Trophoblast cell (in vitro differentiated cells and primary cell): ENCODE data around the gene ATP1B1.

Experiments used
- DNase-seq, 2 donors: peaks; one replicate each; pipeline ENCODE4 v3.0.0-alpha.2; 2016
- H2AFZ ChIP-seq: 2 replicates; pipeline ENCODE4 v1.6.1; 2013; ENCODE audit warnings: low read length, moderate library complexity, mild to moderate bottlenecking; ENCODE audit not compliant: insufficient read depth, poor library complexity
- H2AK5ac ChIP-seq: 2 replicates; pipeline ENCODE4 v1.6.1; 2013; ENCODE audit warnings: mild to moderate bottlenecking, low read length
- H2BK120ac ChIP-seq: 2 replicates; pipeline ENCODE4 v1.6.1; 2013; ENCODE audit warnings: low read length, mild to moderate bottlenecking, moderate library complexity; ENCODE audit not compliant: insufficient read depth, poor library complexity
- H2BK12ac ChIP-seq: 2 replicates; pipeline ENCODE4 v1.6.1; 2013; ENCODE audit warnings: mild to moderate bottlenecking, low read length, moderate library complexity
- H2BK5ac ChIP-seq: 2 replicates; pipeline ENCODE4 v1.6.1; 2013; ENCODE audit warnings: low read length, low read depth, moderate library complexity, mild to moderate bottlenecking; ENCODE audit not compliant: poor library complexity
- H3K14ac ChIP-seq: 2 replicates; pipeline ENCODE4 v1.6.1; 2013; ENCODE audit warnings: mild to moderate bottlenecking, low read length
- H3K18ac ChIP-seq: 2 replicates; pipeline ENCODE4 v1.6.1; 2013; ENCODE audit warnings: mild to moderate bottlenecking, low read length
- H3K23ac ChIP-seq: 2 replicates; pipeline ENCODE4 v1.6.1; 2013; ENCODE audit warnings: low read length
- H3K27ac ChIP-seq: 2 replicates; pipeline ENCODE4 v1.5.1; 2013; ENCODE audit warnings: low read depth, mild to moderate bottlenecking, inconsistent platforms, low read length, moderate library complexity
- H3K27me3 ChIP-seq: 2 replicates; pipeline ENCODE4 v1.6.1; 2013; ENCODE audit warnings: inconsistent platforms, mild to moderate bottlenecking, low read length, moderate library complexity; ENCODE audit not compliant: insufficient read depth
- H3K36me3 ChIP-seq, 2 experiments: 1 replicate in 1 of 2; 2 replicates in 1 of 2; pipeline ENCODE4 v1.6.1; 2013; ENCODE audit warnings: low read length in 2 of 2, mild to moderate bottlenecking in 2 of 2, moderate library complexity in 1 of 2; ENCODE audit not compliant: insufficient read depth in 2 of 2, control insufficient read depth in 1 of 2
- H3K4ac ChIP-seq: 2 replicates; pipeline ENCODE4 v1.6.1; 2013; ENCODE audit warnings: low read depth, mild to moderate bottlenecking, low read length, moderate library complexity
- H3K4me1 ChIP-seq, 2 experiments: 1 replicate in 1 of 2; 2 replicates in 1 of 2; pipeline ENCODE4 v1.6.1; 2013; ENCODE audit warnings: low read length in 2 of 2, mild to moderate bottlenecking in 2 of 2, moderate library complexity in 1 of 2; ENCODE audit not compliant: insufficient read depth in 2 of 2, control insufficient read depth in 1 of 2
- H3K4me2 ChIP-seq: 2 replicates; pipeline ENCODE4 v1.6.1; 2013; ENCODE audit warnings: inconsistent platforms, mild to moderate bottlenecking, low read length, moderate library complexity
- H3K4me3 ChIP-seq: 2 replicates; pipeline ENCODE4 v1.5.1; 2013; ENCODE audit warnings: mild to moderate bottlenecking, low read depth, low read length, inconsistent platforms
- H3K79me1 ChIP-seq: one replicate; pipeline ENCODE4 v1.6.1; 2013; ENCODE audit warnings: low read length
- H3K79me2 ChIP-seq: 2 replicates; pipeline ENCODE4 v1.6.1; 2013; ENCODE audit warnings: low read length, mild to moderate bottlenecking; ENCODE audit not compliant: control insufficient read depth, insufficient read depth, poor library complexity
- H3K9ac ChIP-seq: 2 replicates; pipeline ENCODE4 v1.6.1; 2013; ENCODE audit warnings: mild to moderate bottlenecking, low read length
- H3K9me3 ChIP-seq: 2 replicates; pipeline ENCODE4 v1.6.1; 2013; ENCODE audit warnings: low read depth, mild to moderate bottlenecking, control low read depth, inconsistent platforms, low read length; ENCODE audit not compliant: insufficient read depth
- H4K12ac ChIP-seq: 2 replicates; pipeline ENCODE4 v1.6.1; 2013; ENCODE audit warnings: low read depth, mild to moderate bottlenecking, low read length, moderate library complexity
- H4K8ac ChIP-seq: 2 replicates; pipeline ENCODE4 v1.6.1; 2013; ENCODE audit warnings: low read depth, mild to moderate bottlenecking, low read length, moderate library complexity
- H4K91ac ChIP-seq: one replicate; pipeline ENCODE4 v1.6.1; 2013; ENCODE audit warnings: low read depth, mild to moderate bottlenecking, low read length, moderate library complexity
- WGBS: extraction: QIAGEN DNeasy Blood & Tissue Kit; methylation state at CpG from one replicate; pipeline ENCODE4 v1.1.7; 2013; ENCODE audit warnings: missing lambda C conversion rate; ENCODE audit not compliant: insufficient read length, insufficient coverage; ENCODE audit errors: extremely low coverage; 5-methylcytosine and 5-hydroxymethylcytosine counted together

Gene ATP1B1

GRCh38 chr1:169090900-169091311, 15.6 kb upstream of the ATP1B1 start:
- Histone ChIP-seq H3K79me2 (no peaks in the 10 kb centered on the region), H3K4me1 (peaks cover 13 to 17% of the 10 kb centered on the region in 2 experiments), H3K36me3 (no peaks in the 10 kb centered on the region), H3K27ac (no peak overlapping the region), H2BK12ac (no peak overlapping the region), H2BK5ac (no peak overlapping the region), H4K12ac (no peak overlapping the region), H3K9me3 (no peaks in the 10 kb centered on the region), H3K9ac (no peak overlapping the region), H4K91ac (no peak overlapping the region), H2AK5ac (no peak overlapping the region), H2AFZ (no peak overlapping the region), H2BK120ac (peak overlapping the region; percentile 8), H3K4me2 (no peak overlapping the region), H3K4ac (no peak overlapping the region), H4K8ac (no peak overlapping the region), H3K27me3 (no peaks in the 10 kb centered on the region), H3K14ac (no peak overlapping the region), H3K18ac (no peak overlapping the region), H3K79me1 (peaks cover 2% of the 10 kb centered on the region), H3K23ac (no peak overlapping the region), H3K4me3 (no peak overlapping the region)
- DNase-seq: no peak
- WGBS: no CpG with 5 or more reads among the region's 4 CpGs

GRCh38 chr1:169091480-169091941, 15.0 kb upstream of the ATP1B1 start:
- Histone ChIP-seq H3K4ac (no peak overlapping the region), H3K14ac (no peak overlapping the region), H4K8ac (no peak overlapping the region), H3K18ac (no peak overlapping the region), H3K4me3 (no peak overlapping the region), H3K4me2 (no peak overlapping the region), H3K27me3 (no peaks in the 10 kb centered on the region), H2AK5ac (no peak overlapping the region), H4K91ac (no peak overlapping the region), H2BK12ac (no peak overlapping the region), H2BK5ac (no peak overlapping the region), H3K4me1 (peaks cover 9 to 14% of the 10 kb centered on the region in 2 experiments), H3K79me2 (no peaks in the 10 kb centered on the region), H3K79me1 (peaks cover 2% of the 10 kb centered on the region), H3K9me3 (no peaks in the 10 kb centered on the region), H3K36me3 (no peaks in the 10 kb centered on the region), H2AFZ (no peak overlapping the region), H3K27ac (no peak overlapping the region), H3K9ac (no peak overlapping the region), H2BK120ac (no peak overlapping the region), H3K23ac (no peak overlapping the region), H4K12ac (no peak overlapping the region)
- peak in 1 of 2 donors; percentile 43 for DNase-seq
- WGBS: no CpG with 5 or more reads among the region's 4 CpGs

GRCh38 chr1:169092399-169092798, 14.1 kb upstream of the ATP1B1 start:
- Histone ChIP-seq H3K4ac (no peak overlapping the region), H3K18ac (no peak overlapping the region), H3K79me1 (no peaks in the 10 kb centered on the region), H3K23ac (no peak overlapping the region), H4K12ac (no peak overlapping the region), H3K4me1 (peaks cover 6 to 9% of the 10 kb centered on the region in 2 experiments), H4K8ac (no peak overlapping the region), H3K4me3 (no peak overlapping the region), H3K14ac (no peak overlapping the region), H3K9ac (no peak overlapping the region), H2AK5ac (no peak overlapping the region), H3K36me3 (no peaks in the 10 kb centered on the region), H3K27me3 (no peaks in the 10 kb centered on the region), H4K91ac (no peak overlapping the region), H3K27ac (no peak overlapping the region), H2BK120ac (no peak overlapping the region), H3K9me3 (no peaks in the 10 kb centered on the region), H2AFZ (no peak overlapping the region), H3K79me2 (no peaks in the 10 kb centered on the region), H3K4me2 (no peak overlapping the region), H2BK12ac (no peak overlapping the region), H2BK5ac (no peak overlapping the region)
- DNase-seq: no peak
- WGBS: no CpG with 5 or more reads among the region's 2 CpGs

- no peak for DNase-seq
- Histone ChIP-seq H2BK120ac (no peak overlapping the region), H3K36me3 (no peaks in the 10 kb centered on the region), H2BK5ac (no peak overlapping the region), H2AFZ (no peak overlapping the region), H3K4ac (no peak overlapping the region), H3K9me3 (no peaks in the 10 kb centered on the region), H3K79me2 (no peaks in the 10 kb centered on the region), H3K4me1 (peaks cover 3 to 5% of the 10 kb centered on the region in 2 experiments), H3K27ac (no peak overlapping the region), H2BK12ac (no peak overlapping the region), H3K9ac (no peak overlapping the region), H3K4me2 (no peak overlapping the region), H3K79me1 (no peaks in the 10 kb centered on the region), H3K23ac (no peak overlapping the region), H2AK5ac (no peak overlapping the region), H3K14ac (no peak overlapping the region), H4K8ac (no peak overlapping the region), H3K18ac (no peak overlapping the region), H3K27me3 (no peaks in the 10 kb centered on the region), H4K91ac (no peak overlapping the region), H4K12ac (no peak overlapping the region), H3K4me3 (no peak overlapping the region)
- WGBS: no CpG with 5 or more reads among the region's 4 CpGs
These were observed 11.5 kb upstream of the ATP1B1 start for GRCh38 chr1:169094897-169095569.
